ENCODE data around the gene RPS28.

Gene RPS28

GRCh38 chr19:8302734-8303133 lies 18.6 kb upstream of the RPS28 start:
- TF ChIP-seq CTCF (IDR thresholded peaks at IDR 0.05; ENCODE audit: low read length), result no peak
- TF ChIP-seq EZH2 (IDR thresholded peaks at IDR 0.05; ENCODE audit: borderline replicate concordance, low read length), result no peak
- peaks cover 44% of the 10 kb centered on the region for H3K36me3 ChIP-seq (ENCODE audit: insufficient read depth, low read length)

DNA sequence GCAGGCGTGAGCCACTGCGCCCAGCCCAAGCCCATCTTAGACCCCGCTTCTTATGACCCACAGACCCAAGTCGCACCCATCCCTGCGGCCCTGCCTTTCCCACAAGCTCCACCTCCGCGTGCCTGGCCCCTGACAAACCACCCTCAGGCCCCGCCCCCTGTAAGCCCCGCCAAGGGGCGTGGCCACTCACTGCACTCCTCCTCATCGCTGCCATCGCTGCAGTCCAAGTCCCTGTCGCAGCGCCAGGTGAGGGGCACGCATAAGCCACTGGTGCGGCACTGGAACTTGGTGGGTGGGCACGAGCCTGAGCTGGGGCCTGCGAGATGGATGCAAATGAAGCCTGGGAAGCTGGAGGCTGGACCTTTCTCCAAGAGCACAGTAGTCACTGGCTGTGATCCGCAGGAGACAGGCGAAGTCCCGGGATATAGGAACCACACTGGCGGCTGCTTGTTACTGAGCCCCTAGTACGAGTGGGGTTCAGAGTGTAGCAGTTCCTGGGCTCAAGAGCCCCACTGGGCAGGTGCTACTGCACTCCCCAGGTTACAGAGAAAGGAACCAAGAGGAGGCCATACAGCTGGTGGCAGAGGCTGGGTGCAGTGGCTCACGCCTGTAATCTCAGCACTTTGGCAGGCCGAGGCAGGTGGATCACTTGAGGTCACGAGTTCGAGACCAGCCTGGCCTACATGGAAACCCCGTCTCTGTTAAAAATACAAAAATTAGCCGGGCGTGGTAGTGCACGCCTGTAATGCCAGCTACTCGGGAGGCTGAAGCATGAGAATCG lies 16.3 kb upstream of the RPS28 start:
- Histone ChIP-seq H4K20me1 (ENCODE audit: insufficient read depth, low read length) (no peaks in the 10 kb centered on the region), H3K27me3 (ENCODE audit: insufficient read depth, low read length) (no peaks in the 10 kb centered on the region), H3K79me2 (ENCODE audit: insufficient read depth, low read length) (no peaks in the 10 kb centered on the region; the same call in 1 of the 2 replicates)

More at GRCh38 chr19:8302734-8303133, 18.6 kb upstream of the RPS28 start:
- Histone ChIP-seq H4K20me1 (ENCODE audit: insufficient read depth, low read length) (no peaks in the 10 kb centered on the region), H3K27ac (ENCODE audit: low read depth, low read length, poor library complexity, severe bottlenecking) (no peak overlapping the region), H3K9ac (ENCODE audit: low read length) (no peak overlapping the region), H3K4me2 (ENCODE audit: low read length) (no peak overlapping the region), H3K27me3 (ENCODE audit: insufficient read depth, low read length) (no peaks in the 10 kb centered on the region), H3K79me2 (ENCODE audit: insufficient read depth, low read length) (no peaks in the 10 kb centered on the region; the same call in 1 of the 2 replicates), H3F3A (ENCODE audit: insufficient read depth, low read length) (no peaks in the 10 kb centered on the region), H3K4me1 (ENCODE audit: insufficient read depth, low read length, severe bottlenecking) (peaks cover 14% of the 10 kb centered on the region), H3K4me3 (ENCODE audit: low read depth, low read length, poor library complexity, severe bottlenecking) (no peak overlapping the region), H3K9me2 (ENCODE audit: low read depth, low read length) (no peaks in the 10 kb centered on the region), H2AFZ (ENCODE audit: low read length) (no peak overlapping the region), H3K9me3 (ENCODE audit: low read length) (no peaks in the 10 kb centered on the region)

DNA sequence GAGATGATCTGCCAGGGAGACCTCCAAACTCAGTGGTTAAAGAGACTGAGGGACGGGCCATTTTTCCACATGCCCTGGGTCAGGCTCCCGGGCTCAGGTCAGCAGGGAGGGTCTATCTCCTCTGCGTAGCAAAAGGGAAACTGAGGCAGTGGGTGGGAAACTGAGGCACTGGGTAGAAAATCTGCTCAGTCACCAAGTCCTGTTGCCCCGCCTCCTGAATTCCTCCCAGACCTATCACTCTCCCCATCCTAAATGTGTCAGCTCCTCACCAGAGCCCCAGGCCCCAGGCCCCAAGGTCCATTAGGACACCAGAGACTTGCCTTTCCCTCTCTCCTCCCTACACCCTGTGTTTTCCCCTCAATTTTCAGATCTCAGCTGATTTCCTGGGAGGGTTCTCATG lies 15.5 kb upstream of the RPS28 start:
- Histone ChIP-seq H3K4me1 (ENCODE audit: insufficient read depth, low read length, severe bottlenecking) (peaks cover 22% of the 10 kb centered on the region), H3K36me3 (ENCODE audit: insufficient read depth, low read length) (peaks cover 53% of the 10 kb centered on the region), H3K79me2 (ENCODE audit: insufficient read depth, low read length) (no peaks in the 10 kb centered on the region; the same call in 1 of the 2 replicates), H3K27ac (ENCODE audit: low read depth, low read length, poor library complexity, severe bottlenecking) (no peak overlapping the region), H3K4me3 (ENCODE audit: low read depth, low read length, poor library complexity, severe bottlenecking) (no peak overlapping the region), H2AFZ (ENCODE audit: low read length) (no peak overlapping the region), H3K9me2 (ENCODE audit: low read depth, low read length) (no peaks in the 10 kb centered on the region), H3F3A (ENCODE audit: insufficient read depth, low read length) (no peaks in the 10 kb centered on the region), H4K20me1 (ENCODE audit: insufficient read depth, low read length) (no peaks in the 10 kb centered on the region), H3K9me3 (ENCODE audit: low read length) (no peaks in the 10 kb centered on the region), H3K27me3 (ENCODE audit: insufficient read depth, low read length) (no peaks in the 10 kb centered on the region), H3K4me2 (ENCODE audit: low read length) (no peak overlapping the region), H3K9ac (ENCODE audit: low read length) (no peak overlapping the region)
- no peak for TF ChIP-seq CTCF (IDR thresholded peaks at IDR 0.05; ENCODE audit: low read length)
- no peak for TF ChIP-seq EZH2 (IDR thresholded peaks at IDR 0.05; ENCODE audit: borderline replicate concordance, low read length)

More for the DNA sequence above, 16.3 kb upstream of the RPS28 start:
- H3K4me1 ChIP-seq (ENCODE audit: insufficient read depth, low read length, severe bottlenecking), result peaks cover 22% of the 10 kb centered on the region
- no peak overlapping the region for H3K4me2 ChIP-seq (ENCODE audit: low read length)
- H3F3A ChIP-seq (ENCODE audit: insufficient read depth, low read length), result no peaks in the 10 kb centered on the region
- TF ChIP-seq EZH2 (IDR thresholded peaks at IDR 0.05; ENCODE audit: borderline replicate concordance, low read length) (no peak), CTCF (IDR thresholded peaks at IDR 0.05; ENCODE audit: low read length) (no peak)
- no peak overlapping the region for H2AFZ ChIP-seq (ENCODE audit: low read length)
- H3K4me3 ChIP-seq (ENCODE audit: low read depth, low read length, poor library complexity, severe bottlenecking), result no peak overlapping the region
- H3K9me3 ChIP-seq (ENCODE audit: low read length), result no peaks in the 10 kb centered on the region
- no peaks in the 10 kb centered on the region for H3K9me2 ChIP-seq (ENCODE audit: low read depth, low read length)
- no peak overlapping the region for H3K9ac ChIP-seq (ENCODE audit: low read length)
- no peak overlapping the region for H3K27ac ChIP-seq (ENCODE audit: low read depth, low read length, poor library complexity, severe bottlenecking)
- peaks cover 47% of the 10 kb centered on the region for H3K36me3 ChIP-seq (ENCODE audit: insufficient read depth, low read length)

Data from OCI-LY1 (cell line).